Spleen (tissue), 7 donors: ENCODE results near the gene MAP7D3.

ENCODE experiments used
- CTCF ChIP-seq, 11 experiments: fragments of 200-600 bp in 7 of 11; fragments of 450-650 bp in 4 of 11; sonication (generic) in 4 of 11; IDR thresholded peaks in 8 of 11; conservative IDR thresholded peaks in 3 of 11; 1 replicate in 7 of 11; 2 replicates in 4 of 11; pipeline versions ENCODE4 v1.4.0 to v1.8.0; 2016 to 2021; ENCODE audit warnings: antibody characterized with exemption in 11 of 11, inconsistent platforms in 4 of 11, mild to moderate bottlenecking in 1 of 11
- POLR2A ChIP-seq, 3 donors: fragments of 450-650 bp; IDR thresholded peaks; one replicate each; pipeline ENCODE4 v1.5.1; 2017; ENCODE audit warnings: antibody characterized with exemption in 3 of 3, mild to moderate bottlenecking in 1 of 3
- donor health status: DM: no; HTN: no; CAD: no; lungs with moderate emphysema.
- donor health status: DM: no; HTN: no; CAD: no.
- donor health status: DM: no; HTN: no; CAD: no.

GRCh38 chrX:136182414-136182813 lies 68.8 kb downstream of the MAP7D3 start:
- TF ChIP-seq CTCF (IDR thresholded peaks at IDR 0.05 in 8 of 11, conservative IDR thresholded peaks at IDR 0.05 in 3 of 11) (no peak), POLR2A (IDR thresholded peaks at IDR 0.05) (no peak)
